Activated T-helper 1 cell treated with anti-CD3 and anti-CD28 coated beads, Interleukin-12 subunit alpha, Interleukin-12 subunit beta, Interleukin-2, Interleukin-4 antibody, amounts not matched to agents 30 ng/mL and 10 ng/mL and 1 ng/mL, durations not matched to agents 14 hours and 24 hours and 36 hours (primary cell): ENCODE results near the gene ADAP2. TPM values are rescaled to one million over a fixed set of nuclear protein-coding genes. Genes with fewer than 3 reads are reported as not detected.

Source experiments
- DNase-seq: peaks from one replicate; pipeline ENCODE4 v3.0.0; 2021; ENCODE audit warnings: low spot score
- H3K27ac Mint-ChIP-seq: one replicate; pipeline ENCODE4 v1.8.0; 2021; ENCODE audit warnings: mild to moderate bottlenecking, mixed read lengths
- H3K27me3 Mint-ChIP-seq: one replicate; pipeline ENCODE4 v1.8.0; 2022; ENCODE audit warnings: mild to moderate bottlenecking, moderate library complexity, mixed read lengths; ENCODE audit not compliant: insufficient read depth
- H3K36me3 Mint-ChIP-seq: one replicate; pipeline ENCODE4 v1.8.0; 2021; ENCODE audit warnings: low read depth, mixed read lengths
- H3K4me1 Mint-ChIP-seq: one replicate; pipeline ENCODE4 v1.8.0; 2021; ENCODE audit warnings: low read depth, mixed read lengths
- H3K4me3 Mint-ChIP-seq: one replicate; pipeline ENCODE4 v1.8.0; 2021; ENCODE audit warnings: mild to moderate bottlenecking, moderate library complexity, mixed read lengths
- H3K9me3 Mint-ChIP-seq: one replicate; pipeline ENCODE4 v1.8.0; 2021; ENCODE audit warnings: mixed read lengths
- intact Hi-C: fragments of 100-400 bp; cut with micrococcal nuclease; formaldehyde crosslinking; loops from one replicate; pipeline ENCODE4 v1.15.1; 2024
- total RNA-seq: library from RNA; stranded (reverse); gene quantifications from 2 replicates; pipeline ENCODE4 v1.2.3, GENCODE V29; 2022

ADAP2 gene
- total RNA-seq, 1 donor from 2014 or later = 0.75 TPM

DNA sequence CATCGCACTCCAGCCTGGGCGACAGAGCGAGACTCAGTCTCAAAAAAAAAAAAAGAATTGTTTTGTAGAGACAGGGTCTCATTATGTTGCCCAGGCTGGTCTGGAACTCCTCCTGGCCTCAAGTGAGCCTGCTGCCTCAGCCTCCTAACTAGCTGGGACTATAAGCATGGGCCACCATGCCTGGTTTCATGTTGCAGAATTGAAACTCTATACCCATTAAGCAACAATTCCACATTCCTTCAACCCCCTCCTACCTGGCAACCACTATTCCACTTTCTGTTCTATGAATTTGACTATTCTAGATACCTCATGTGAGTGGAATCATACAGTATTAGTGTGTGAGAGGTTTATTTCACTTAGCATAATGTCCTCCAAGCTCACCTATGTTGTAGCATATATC is 73.6 kb downstream of the ADAP2 start:
- H3K4me3 Mint-ChIP-seq = no peak overlapping the region
- H3K27me3 Mint-ChIP-seq = no peaks in the 10 kb centered on the region
- no peaks in the 10 kb centered on the region for H3K4me1 Mint-ChIP-seq
- intact Hi-C loops = no loop called here
- H3K27ac Mint-ChIP-seq = no peak overlapping the region
- no peak for DNase-seq
- peaks cover 23% of the 10 kb centered on the region for H3K36me3 Mint-ChIP-seq
- no peaks in the 10 kb centered on the region for H3K9me3 Mint-ChIP-seq

DNA sequence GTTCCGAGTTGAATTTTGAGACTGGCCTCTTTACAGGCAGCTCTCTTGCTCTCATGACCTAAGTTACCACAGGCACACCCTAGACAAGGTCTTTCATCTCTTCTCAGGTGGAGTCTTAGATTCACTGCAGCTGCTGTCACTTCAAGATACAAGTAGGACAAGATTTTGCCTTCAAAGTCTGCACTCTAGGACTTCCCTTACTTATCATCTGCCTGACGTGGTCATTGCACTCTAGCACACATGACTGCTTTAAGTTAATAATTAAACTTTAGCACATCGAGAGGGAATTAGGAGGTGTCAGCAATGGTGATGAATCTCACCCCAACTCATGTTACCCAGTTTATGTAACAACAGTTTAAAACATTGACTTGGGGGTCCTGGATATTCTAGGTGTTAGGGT is 74.7 kb downstream of the ADAP2 start:
- DNase-seq = no peak
- Mint-ChIP-seq H3K9me3 (no peaks in the 10 kb centered on the region), H3K27ac (no peak overlapping the region), H3K4me3 (no peak overlapping the region), H3K36me3 (peaks cover 21% of the 10 kb centered on the region), H3K27me3 (no peaks in the 10 kb centered on the region), H3K4me1 (no peaks in the 10 kb centered on the region)
- intact Hi-C loops = no loop called here

DNA sequence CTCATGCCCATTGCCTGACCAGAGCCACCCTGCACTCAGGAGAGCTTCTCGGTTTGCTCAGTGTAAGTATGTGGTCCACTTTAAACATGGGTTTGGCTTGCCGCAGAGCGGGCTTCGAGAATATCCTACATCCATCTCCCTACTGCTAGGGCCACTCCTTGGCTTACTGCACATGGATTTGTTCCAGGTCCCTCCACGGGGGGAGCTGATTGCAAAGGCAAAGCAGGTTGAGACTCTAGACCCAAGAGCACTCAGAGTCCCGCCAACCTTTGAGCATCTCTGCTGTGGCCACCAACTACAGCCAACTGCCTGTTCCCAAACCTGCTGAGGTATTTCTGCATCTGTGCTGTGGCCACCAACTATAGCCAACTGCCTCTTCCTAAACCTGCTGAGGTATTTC is 75.5 kb downstream of the ADAP2 start:
- no peak overlapping the region for H3K27ac Mint-ChIP-seq
- H3K9me3 Mint-ChIP-seq = no peaks in the 10 kb centered on the region

DNA sequence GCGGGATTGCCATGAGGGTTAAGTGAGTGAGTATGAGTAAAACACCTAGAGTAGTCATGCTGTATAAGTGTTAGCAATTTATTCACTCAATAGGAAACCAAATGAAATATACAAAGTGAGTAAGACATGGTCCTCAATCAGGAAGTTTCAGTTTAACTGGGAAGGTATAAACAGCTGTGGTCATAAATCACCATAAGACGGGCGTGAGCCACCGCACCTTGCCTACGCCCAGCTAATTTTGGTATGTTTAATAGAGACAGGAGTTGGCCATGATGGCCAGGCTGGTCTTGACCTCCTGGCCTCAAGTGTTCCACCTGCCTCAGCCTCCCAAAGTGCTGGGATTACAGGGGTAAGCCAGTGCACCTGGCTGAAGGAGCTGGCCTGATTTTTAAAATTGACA is 76.1 kb downstream of the ADAP2 start:
- no peak for DNase-seq
- intact Hi-C loops = no loop called here
- Mint-ChIP-seq H3K9me3 (no peaks in the 10 kb centered on the region), H3K4me1 (no peaks in the 10 kb centered on the region), H3K27me3 (no peaks in the 10 kb centered on the region), H3K27ac (no peak overlapping the region), H3K4me3 (no peak overlapping the region), H3K36me3 (peaks cover 24% of the 10 kb centered on the region)

More for the DNA sequence above, 75.5 kb downstream of the ADAP2 start:
- intact Hi-C loops = no loop called here
- Mint-ChIP-seq H3K4me3 (no peak overlapping the region), H3K4me1 (no peaks in the 10 kb centered on the region), H3K36me3 (peaks cover 21% of the 10 kb centered on the region), H3K27me3 (no peaks in the 10 kb centered on the region)
- DNase-seq = no peak

DNA sequence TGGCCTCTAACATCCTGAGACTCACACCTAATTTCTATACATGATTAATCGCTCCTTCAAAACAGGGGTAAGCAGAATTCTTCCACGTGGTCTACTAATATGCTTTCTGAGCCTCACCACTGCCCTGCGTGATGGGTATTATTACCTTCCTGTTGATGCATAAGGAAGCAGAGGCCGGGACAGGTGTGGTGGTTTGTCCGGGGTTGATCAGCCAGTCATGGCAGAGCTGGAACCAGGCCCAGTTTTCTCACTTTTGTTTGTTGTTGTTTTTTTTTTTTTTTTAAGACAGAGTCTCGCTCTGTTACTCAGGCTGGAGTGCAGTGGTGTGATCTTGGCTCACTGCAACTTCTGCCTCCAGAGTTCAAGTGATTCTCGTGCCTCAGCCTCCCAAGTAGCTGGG is 80.3 kb downstream of the ADAP2 start:
- Mint-ChIP-seq H3K9me3 (no peaks in the 10 kb centered on the region), H3K27me3 (peaks cover 3% of the 10 kb centered on the region), H3K4me1 (peaks cover 9% of the 10 kb centered on the region), H3K27ac (no peak overlapping the region), H3K4me3 (no peak overlapping the region), H3K36me3 (peaks cover 17% of the 10 kb centered on the region)
- intact Hi-C loops = no loop called here
- DNase-seq = no peak

DNA sequence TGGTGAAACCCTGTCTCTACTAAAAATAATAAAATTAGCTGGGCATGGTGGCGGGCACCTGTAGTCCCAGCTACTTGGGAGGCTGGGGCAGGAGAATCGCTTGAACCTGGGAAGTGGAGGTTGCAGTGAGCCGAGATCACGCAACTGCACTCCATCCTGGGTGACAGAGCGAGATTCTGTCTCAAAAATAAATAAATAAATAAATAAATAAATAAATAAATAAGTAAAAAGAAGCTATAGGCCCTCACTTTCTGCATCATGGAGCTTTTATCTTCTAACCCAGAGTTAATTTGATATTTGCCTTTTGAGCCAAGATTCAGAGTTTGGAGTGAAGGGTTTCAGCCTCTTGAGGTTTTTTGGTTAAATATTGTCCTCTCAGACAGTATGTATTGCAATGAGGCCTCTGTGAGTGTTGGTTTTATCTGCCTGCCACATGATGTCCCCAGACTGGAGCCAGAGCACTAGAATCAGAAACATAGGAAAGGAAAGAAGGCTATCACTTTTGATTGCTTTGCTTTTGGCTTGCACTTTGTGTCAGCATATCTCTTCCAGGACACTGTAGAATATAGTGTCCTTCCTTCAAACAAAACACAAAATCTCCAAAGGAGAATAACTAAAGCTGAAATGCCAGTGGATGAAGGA is 81.6 kb downstream of the ADAP2 start:
- Mint-ChIP-seq H3K27me3 (peaks cover 6% of the 10 kb centered on the region), H3K27ac (no peak overlapping the region), H3K4me1 (peaks cover 20% of the 10 kb centered on the region), H3K9me3 (no peaks in the 10 kb centered on the region), H3K4me3 (no peak overlapping the region), H3K36me3 (peaks cover 9% of the 10 kb centered on the region)
- DNase-seq = no peak
- intact Hi-C loops = no loop called here

DNA sequence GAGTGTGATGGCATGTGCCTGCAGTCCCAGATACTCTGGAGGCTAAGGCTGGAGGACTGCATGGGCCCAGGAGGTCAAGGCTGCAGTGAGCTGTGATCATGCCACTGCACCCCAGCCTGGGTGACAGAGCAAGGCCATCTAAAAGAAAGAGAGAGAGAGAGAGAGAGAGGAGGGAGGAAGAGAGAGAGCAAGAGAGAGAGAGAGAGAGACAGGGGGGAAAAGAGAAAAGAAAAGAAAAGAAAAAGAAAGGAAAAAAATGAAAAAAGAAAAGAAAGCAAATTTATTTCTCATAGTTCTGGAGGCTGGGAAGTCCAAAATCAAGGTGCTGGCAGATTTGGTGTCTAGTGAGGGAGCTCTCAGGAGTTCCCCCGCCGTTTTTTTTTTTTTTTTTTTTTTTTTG is 82.4 kb downstream of the ADAP2 start:
- Mint-ChIP-seq H3K4me3 (no peak overlapping the region), H3K27me3 (peaks cover 6% of the 10 kb centered on the region), H3K9me3 (no peaks in the 10 kb centered on the region), H3K27ac (no peak overlapping the region), H3K4me1 (peaks cover 24% of the 10 kb centered on the region), H3K36me3 (peaks cover 9% of the 10 kb centered on the region)
- intact Hi-C loops = no loop called here
- DNase-seq = no peak

DNA sequence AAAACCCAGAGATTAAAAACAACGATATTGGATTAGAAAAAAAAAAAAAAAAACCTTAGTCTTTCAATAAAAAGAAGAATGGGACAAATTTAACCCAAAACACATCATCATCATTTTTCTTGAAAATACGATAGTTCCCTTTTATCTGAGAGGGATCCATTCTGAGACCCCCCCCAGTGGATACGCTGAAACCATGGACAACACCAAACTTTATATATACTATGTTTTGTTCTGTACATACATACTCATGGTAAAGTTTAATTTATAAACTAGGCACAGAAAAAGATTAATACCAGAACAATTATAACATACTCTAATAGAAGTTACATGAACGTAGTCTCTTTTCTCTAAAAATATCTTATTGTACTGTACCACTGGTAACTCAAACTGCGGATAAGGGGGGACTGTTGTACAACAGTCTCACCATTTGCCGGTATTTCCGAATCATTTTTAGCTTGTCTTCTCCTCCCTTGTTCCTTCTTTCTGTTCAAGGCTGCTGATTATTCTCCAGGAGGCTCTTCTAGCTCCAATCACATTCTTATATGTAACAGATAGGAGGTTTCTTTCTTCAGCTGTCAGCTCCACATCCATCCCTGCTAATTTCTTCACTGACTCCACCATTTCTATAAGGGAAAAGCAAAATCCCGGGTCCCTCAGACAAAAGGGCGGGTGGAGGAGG is 86.1 kb downstream of the ADAP2 start:
- intact Hi-C loops = loop anchor here (1.0 to 2.0 kb wide), 2 partner anchors 38 to 87 kb away; partner anchors contain the start of gene NF1
- Mint-ChIP-seq H3K9me3 (no peaks in the 10 kb centered on the region), H3K36me3 (no peaks in the 10 kb centered on the region), H3K27ac (peak overlapping the region; percentile 70), H3K4me3 (peak overlapping the region; percentile 85), H3K27me3 (peaks cover 16% of the 10 kb centered on the region), H3K4me1 (peaks cover 30% of the 10 kb centered on the region)
- no peak for DNase-seq

DNA sequence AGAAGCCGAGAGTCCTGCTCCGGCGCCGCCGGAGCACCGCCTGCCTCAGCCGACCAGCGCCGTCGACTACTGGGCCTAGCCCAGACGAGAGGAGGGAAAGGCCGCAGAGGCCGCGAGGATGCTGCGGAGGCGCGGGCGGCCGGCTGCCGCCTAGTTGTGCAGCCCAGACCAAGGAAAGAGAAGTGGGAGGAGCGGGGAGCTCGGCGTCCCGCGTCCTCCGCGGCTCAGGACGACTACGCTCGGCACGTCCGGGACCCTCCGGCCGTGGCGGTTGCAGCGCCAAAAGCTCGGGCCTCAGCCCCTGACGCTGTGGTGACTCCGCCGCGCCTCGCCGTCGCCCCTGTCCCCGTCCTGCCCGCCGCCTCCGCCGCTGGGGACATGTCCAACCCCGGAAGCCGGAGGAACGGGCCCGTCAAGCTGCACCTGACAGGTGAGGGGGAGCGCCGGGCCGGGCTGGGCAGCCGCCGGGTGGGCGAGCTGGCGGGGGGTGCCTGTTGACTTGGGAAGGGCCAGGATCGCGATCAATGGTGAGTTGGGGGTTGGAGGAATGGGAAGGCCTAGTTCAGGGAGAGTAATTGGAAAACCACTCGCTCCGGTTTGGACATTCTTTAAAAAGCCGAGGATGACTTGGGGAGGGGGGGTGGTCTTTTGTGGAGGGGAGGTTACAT is 86.8 kb downstream of the ADAP2 start:
- Mint-ChIP-seq H3K9me3 (no peaks in the 10 kb centered on the region), H3K27me3 (peaks cover 16% of the 10 kb centered on the region), H3K27ac (peak overlapping the region; percentile 70), H3K36me3 (no peaks in the 10 kb centered on the region), H3K4me3 (peak overlapping the region; percentile 85), H3K4me1 (peaks cover 30% of the 10 kb centered on the region)
- peak; percentile 43 for DNase-seq
- intact Hi-C loops = loop anchor here (1.0 to 2.0 kb wide), 2 partner anchors 38 to 86 kb away; partner anchors contain the start of gene NF1

Other genes with a start within 250 kb of the ADAP2 start
- gene CRLF3, start 97.3 kb upstream of the ADAP2 start, total RNA-seq = 45.6 and 49.5 TPM in 2 replicates
- 26.2 and 28.7 TPM in 2 replicates for gene ATAD5, start 90.0 kb upstream of the ADAP2 start, total RNA-seq
- gene TEFM, start 15.7 kb upstream of the ADAP2 start, total RNA-seq = 16.9 and 19.5 TPM in 2 replicates
- 8.6 and 10.6 TPM in 2 replicates for gene RNF135, start 49.1 kb downstream of the ADAP2 start, total RNA-seq
- gene NF1, start 173.0 kb downstream of the ADAP2 start, total RNA-seq = 30.0 and 31.5 TPM in 2 replicates